ENCODE results near the gene GIPC1.
"Not testable (repeated sequence)": the region's sequence is repeated elsewhere in the genome, so short reads cannot be mapped to it uniquely, and the experiment has no call there.

The GIPC1 gene

DNA sequence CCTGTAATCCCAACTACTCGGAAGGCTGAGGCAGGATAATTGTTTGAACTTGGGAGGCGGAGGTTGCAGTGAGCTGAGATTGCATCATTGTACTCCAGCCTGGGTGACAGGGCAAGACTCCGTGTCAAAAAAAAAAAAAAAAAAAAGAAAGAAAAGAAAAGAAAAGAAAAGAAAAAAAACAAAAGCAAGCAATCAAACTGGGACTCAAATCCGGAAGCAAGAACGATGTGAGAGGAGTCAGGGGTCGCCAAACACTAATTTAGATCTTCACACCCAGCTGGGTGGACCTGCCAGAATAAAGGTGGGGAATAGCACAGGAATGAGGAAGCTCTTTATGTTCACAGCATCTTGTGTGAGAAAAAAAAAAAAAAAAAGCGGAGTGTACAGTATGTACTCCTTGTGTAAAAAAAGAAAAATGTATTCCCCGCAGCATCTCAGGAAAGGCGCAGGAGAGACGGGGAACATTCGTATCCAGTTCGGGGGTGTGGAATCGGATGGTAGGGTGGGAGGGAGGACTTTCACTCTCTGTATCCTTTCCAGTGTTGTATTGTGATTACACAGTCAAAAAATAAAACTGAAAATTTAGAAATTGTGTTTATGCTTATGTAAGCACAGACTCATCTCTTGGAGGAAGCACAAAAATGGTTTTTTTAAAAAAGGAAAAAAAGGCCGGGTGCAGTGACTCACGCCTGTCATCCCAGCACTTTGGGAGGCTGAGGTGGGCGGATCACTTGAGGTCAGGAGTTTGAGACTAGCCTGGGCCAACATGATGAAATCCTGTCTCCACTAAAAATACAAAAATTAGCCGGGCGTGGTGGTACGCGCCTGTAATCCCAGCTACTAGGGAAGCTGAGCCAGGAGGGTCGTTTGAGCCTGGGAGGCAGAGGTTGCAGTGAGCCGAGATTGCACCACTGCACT lies 14.6 kb upstream of the GIPC1 start:
- ChIA-PET CTCF (interaction anchor here (1.3 kb wide), 1 partner anchor 30 kb away, joined by 3 read pairs; no protein-coding TSS in a partner anchor), POLR2A (interaction anchor here (1.5 kb wide), 1 partner anchor 8 kb away, joined by 10 read pairs; the partner anchor contains the start of gene DNAJB1)
- no peak overlapping the region for H3K4me3 ChIP-seq (ENCODE audit: low read depth, low read length)
- TF ChIP-seq, protein P1, sequence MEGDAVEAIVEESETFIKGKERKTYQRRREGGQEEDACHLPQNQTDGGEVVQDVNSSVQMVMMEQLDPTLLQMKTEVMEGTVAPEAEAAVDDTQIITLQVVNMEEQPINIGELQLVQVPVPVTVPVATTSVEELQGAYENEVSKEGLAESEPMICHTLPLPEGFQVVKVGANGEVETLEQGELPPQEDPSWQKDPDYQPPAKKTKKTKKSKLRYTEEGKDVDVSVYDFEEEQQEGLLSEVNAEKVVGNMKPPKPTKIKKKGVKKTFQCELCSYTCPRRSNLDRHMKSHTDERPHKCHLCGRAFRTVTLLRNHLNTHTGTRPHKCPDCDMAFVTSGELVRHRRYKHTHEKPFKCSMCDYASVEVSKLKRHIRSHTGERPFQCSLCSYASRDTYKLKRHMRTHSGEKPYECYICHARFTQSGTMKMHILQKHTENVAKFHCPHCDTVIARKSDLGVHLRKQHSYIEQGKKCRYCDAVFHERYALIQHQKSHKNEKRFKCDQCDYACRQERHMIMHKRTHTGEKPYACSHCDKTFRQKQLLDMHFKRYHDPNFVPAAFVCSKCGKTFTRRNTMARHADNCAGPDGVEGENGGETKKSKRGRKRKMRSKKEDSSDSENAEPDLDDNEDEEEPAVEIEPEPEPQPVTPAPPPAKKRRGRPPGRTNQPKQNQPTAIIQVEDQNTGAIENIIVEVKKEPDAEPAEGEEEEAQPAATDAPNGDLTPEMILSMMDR (IDR thresholded peaks at IDR 0.05; ENCODE audit: insufficient read depth, low read length, missing control alignments): no peak
- no peak for DNase-seq (ENCODE audit: low read depth, low spot score)

DNA sequence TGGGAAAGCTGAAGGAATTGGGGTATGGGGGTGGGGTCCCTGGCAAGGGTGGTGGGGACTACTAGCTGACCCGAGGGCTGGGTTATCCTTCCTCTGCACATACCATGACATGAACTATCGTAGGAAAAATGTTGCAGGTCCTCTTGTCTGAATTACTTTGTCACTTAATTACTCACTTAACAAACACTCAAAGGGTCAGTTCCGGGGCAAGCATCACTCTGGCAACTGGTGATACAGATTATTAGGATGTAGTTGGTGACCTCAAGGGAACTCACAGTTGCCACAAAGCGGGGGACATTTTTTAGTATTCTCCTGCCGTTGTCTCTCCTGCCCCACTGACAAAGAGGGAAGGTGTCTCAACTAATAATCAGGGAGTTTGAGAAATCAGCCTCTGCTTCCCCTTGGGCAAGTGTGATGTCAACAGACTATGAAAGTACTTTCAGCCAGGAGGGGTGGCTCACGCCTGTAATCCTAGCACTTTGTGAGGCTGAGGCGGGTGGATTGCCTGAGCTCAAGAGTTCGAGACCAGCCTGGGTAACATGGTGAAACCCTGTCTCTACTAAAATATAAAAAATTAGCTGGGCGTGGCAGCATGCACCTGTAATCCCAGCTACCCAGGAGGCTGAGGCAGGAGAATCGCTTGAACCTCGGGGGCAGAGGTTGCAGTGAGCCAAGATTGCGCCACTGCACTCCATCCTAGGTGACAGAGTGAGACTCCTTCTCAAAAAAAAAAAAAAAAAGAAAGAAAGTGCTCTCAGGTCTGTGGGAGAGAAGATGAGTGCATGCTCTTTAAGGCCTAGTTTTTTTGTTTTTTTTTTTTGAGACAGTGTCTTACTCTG lies 12.0 kb upstream of the GIPC1 start:
- no peak for DNase-seq (ENCODE audit: low read depth, low spot score)
- ChIA-PET POLR2A (interaction anchor here (4.1 kb wide), 1 partner anchor 10 kb away, joined by 34 read pairs; the partner anchor contains the start of gene DNAJB1), CTCF (interaction anchor here (4.3 kb wide), 1 partner anchor 28 kb away, joined by 36 read pairs; no protein-coding TSS in a partner anchor)
- no peak overlapping the region for H3K4me3 ChIP-seq (ENCODE audit: low read depth, low read length)
- TF ChIP-seq, protein P1 (IDR thresholded peaks at IDR 0.05; ENCODE audit: insufficient read depth, low read length, missing control alignments): no peak

DNA sequence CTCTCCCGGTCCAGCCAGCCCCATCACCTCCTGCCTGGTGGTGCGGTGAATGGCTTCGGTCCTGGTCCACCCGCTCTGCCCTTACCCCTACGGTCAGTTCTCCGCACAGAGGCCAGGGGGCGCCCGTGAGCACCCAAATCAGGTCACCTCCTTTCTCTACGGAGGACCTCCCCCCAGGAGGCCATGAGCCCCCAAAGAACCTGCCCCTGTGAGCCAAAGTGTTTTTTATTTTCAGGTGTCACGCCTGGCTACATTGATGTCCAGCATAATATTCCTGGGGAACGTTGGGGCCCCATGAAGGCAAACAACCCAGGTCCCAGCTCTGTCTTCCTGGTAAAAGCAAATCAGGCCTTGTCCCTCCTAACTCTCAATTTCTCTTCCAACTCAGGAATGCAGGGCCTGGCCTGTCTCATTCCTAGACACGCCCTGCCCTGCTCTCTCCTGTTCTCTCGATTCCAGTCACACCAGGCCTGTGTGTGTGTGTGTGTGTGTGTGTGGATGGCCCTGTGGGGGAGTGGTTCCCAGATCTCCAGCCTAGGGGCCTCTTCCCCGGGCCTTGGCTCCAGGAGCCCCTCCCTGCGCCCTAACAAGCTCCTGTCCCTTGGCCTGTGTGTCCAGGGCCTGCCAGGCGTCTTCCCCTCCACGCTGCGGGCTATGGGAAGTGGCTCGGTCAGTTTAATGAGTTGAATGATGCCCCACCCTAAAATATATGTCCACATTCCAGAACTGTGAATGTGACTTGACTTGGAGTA lies 9.7 kb upstream of the GIPC1 start:
- H3K4me3 ChIP-seq (ENCODE audit: low read depth, low read length): no peak overlapping the region
- POLR2A ChIA-PET: interaction anchor here (1.1 to 4.1 kb wide), 5 partner anchors 8 to 24 kb away, joined by 3 to 34 read pairs (median 4); partner anchors contain the start of gene DNAJB1
- DNase-seq (ENCODE audit: low read depth, low spot score): peak; percentile 81
- TF ChIP-seq, protein P1 (IDR thresholded peaks at IDR 0.05; ENCODE audit: insufficient read depth, low read length, missing control alignments): peak; percentile 93
- CTCF ChIA-PET: interaction anchor here (0.6 to 4.3 kb wide), 12 partner anchors 8 to 743 kb away, joined by 3 to 36 read pairs (median 4); partner anchors contain the start of genes GIPC1 and NDUFB7

DNA sequence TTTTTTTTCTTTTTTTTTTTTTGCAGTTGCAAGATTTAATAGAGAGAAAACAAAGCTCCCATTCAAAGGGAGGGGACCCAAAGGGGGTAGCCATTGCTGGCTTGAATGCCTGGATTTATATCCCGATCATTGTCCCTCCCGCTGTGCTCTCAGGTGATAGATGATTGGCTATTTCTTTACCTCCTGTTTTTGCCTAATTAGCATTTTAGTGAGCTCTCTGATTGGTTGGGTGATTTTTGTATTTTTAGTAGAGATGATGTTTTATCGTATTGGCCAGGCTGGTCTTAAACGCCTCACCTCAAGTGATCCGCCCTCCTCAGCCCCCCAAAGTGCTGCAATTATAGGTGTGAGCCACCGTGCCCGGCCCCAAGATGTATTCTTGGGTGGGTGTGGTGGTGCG lies 8.6 kb upstream of the GIPC1 start:
- not testable (repeated sequence) for DNase-seq (ENCODE audit: low read depth, low spot score)
- CTCF ChIA-PET: interaction anchor here (0.8 to 4.3 kb wide), 9 partner anchors 8 to 85 kb away, joined by 3 to 36 read pairs (median 6); partner anchors contain the start of genes GIPC1 and NDUFB7

DNA sequence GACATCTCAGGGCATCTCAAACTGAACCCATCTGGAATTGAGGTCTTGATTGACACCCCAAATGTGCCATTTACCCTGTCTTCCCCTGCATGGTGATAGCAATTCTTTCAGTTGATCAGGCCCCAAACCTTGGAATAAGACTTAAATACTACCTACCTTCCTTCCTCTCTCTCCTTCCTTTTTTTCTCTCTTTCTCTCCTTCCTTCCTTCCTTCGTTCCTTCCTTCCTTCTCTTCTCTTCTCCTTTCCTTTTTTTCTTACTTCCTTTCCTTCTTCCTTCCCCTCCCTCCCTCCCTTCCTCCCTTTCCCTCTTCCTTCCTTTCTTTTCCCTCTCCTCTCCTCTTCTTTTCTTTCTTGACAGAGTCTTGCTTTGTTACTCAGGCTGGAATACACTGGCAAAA lies 7.4 kb upstream of the GIPC1 start:
- no peak for DNase-seq (ENCODE audit: low read depth, low spot score)
- no peak overlapping the region for H3K4me3 ChIP-seq (ENCODE audit: low read depth, low read length)
- TF ChIP-seq, protein P1 (IDR thresholded peaks at IDR 0.05; ENCODE audit: insufficient read depth, low read length, missing control alignments): no peak
- POLR2A ChIA-PET: no interaction called here
- CTCF ChIA-PET: interaction anchor here (1.1 to 1.5 kb wide), 3 partner anchors 8 to 16 kb away, joined by 3 to 6 read pairs (median 4); partner anchors contain the start of gene GIPC1

More for the DNA sequence above, 8.6 kb upstream of the GIPC1 start:
- POLR2A ChIA-PET: interaction anchor here (4.1 kb wide), 1 partner anchor 13 kb away, joined by 34 read pairs; the partner anchor contains the start of gene DNAJB1
- H3K4me3 ChIP-seq (ENCODE audit: low read depth, low read length): not testable (repeated sequence)

Measured in AG04449 (cell line).